Chondrocyte (in vitro differentiated cells): ENCODE measurements around the gene ALG9. TPM values are rescaled to one million over a fixed set of nuclear protein-coding genes. Genes with fewer than 3 reads are reported as not detected.

Experiments
- DNase-seq: peaks from one replicate; pipeline ENCODE4 v3.0.0; 2021; ENCODE audit warnings: mixed read lengths, low spot score
- H3K27ac Mint-ChIP-seq: one replicate; pipeline ENCODE4 v1.8.0; 2021; ENCODE audit warnings: mild to moderate bottlenecking, moderate library complexity, mixed read lengths; ENCODE audit not compliant: unreplicated experiment
- H3K27me3 Mint-ChIP-seq: 2 replicates; pipeline ENCODE4 v1.8.0; 2021; ENCODE audit warnings: low read depth, mixed read lengths
- H3K36me3 Mint-ChIP-seq: 2 replicates; pipeline ENCODE4 v1.8.0; 2021; ENCODE audit warnings: low read depth, mixed read lengths
- H3K4me1 Mint-ChIP-seq: 2 replicates; pipeline ENCODE4 v1.8.0; 2021; ENCODE audit warnings: low read depth, mild to moderate bottlenecking, mixed read lengths
- H3K4me3 Mint-ChIP-seq: one replicate; pipeline ENCODE4 v1.8.0; 2021; ENCODE audit warnings: mild to moderate bottlenecking, moderate library complexity, mixed read lengths; ENCODE audit not compliant: unreplicated experiment
- H3K9me3 Mint-ChIP-seq: 2 replicates; pipeline ENCODE4 v1.8.0; 2021; ENCODE audit warnings: low read depth, mixed read lengths
- total RNA-seq: library from RNA; stranded (reverse); gene quantifications from 3 replicates; pipeline ENCODE4 v1.2.1, GENCODE V29; 2021
- TF ChIP-seq, protein P1 (sequence below): fragments of 200-600 bp; sonication (generic); IDR thresholded peaks from 2 replicates; pipeline ENCODE4 v1.5.0; 2021; ENCODE audit warnings: antibody characterized with exemption, mild to moderate bottlenecking, moderate library complexity

Gene ALG9
- total RNA-seq, 1 donor from 2014 or later: 29.8 TPM

GRCh38 chr11:111846636-111847035 is 24.7 kb downstream of the ALG9 start:
- Mint-ChIP-seq H3K9me3 (no peaks in the 10 kb centered on the region), H3K27me3 (no peaks in the 10 kb centered on the region)

GRCh38 chr11:111846063-111846462 is 25.3 kb downstream of the ALG9 start:
- DNase-seq: no peak
- TF ChIP-seq, protein P1, sequence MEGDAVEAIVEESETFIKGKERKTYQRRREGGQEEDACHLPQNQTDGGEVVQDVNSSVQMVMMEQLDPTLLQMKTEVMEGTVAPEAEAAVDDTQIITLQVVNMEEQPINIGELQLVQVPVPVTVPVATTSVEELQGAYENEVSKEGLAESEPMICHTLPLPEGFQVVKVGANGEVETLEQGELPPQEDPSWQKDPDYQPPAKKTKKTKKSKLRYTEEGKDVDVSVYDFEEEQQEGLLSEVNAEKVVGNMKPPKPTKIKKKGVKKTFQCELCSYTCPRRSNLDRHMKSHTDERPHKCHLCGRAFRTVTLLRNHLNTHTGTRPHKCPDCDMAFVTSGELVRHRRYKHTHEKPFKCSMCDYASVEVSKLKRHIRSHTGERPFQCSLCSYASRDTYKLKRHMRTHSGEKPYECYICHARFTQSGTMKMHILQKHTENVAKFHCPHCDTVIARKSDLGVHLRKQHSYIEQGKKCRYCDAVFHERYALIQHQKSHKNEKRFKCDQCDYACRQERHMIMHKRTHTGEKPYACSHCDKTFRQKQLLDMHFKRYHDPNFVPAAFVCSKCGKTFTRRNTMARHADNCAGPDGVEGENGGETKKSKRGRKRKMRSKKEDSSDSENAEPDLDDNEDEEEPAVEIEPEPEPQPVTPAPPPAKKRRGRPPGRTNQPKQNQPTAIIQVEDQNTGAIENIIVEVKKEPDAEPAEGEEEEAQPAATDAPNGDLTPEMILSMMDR: no peak
- no peak overlapping the region for H3K27ac Mint-ChIP-seq
- peaks cover 11% of the 10 kb centered on the region for H3K36me3 Mint-ChIP-seq
- H3K4me1 Mint-ChIP-seq: peaks cover 27% of the 10 kb centered on the region
- no peaks in the 10 kb centered on the region for H3K27me3 Mint-ChIP-seq
- no peak overlapping the region for H3K4me3 Mint-ChIP-seq
- no peaks in the 10 kb centered on the region for H3K9me3 Mint-ChIP-seq

More at GRCh38 chr11:111846636-111847035, 24.7 kb downstream of the ALG9 start:
- DNase-seq: no peak
- TF ChIP-seq, protein P1: no peak
- no peak overlapping the region for H3K4me3 Mint-ChIP-seq
- H3K27ac Mint-ChIP-seq: no peak overlapping the region
- peaks cover 21% of the 10 kb centered on the region for H3K4me1 Mint-ChIP-seq
- peaks cover 11% of the 10 kb centered on the region for H3K36me3 Mint-ChIP-seq

DNA sequence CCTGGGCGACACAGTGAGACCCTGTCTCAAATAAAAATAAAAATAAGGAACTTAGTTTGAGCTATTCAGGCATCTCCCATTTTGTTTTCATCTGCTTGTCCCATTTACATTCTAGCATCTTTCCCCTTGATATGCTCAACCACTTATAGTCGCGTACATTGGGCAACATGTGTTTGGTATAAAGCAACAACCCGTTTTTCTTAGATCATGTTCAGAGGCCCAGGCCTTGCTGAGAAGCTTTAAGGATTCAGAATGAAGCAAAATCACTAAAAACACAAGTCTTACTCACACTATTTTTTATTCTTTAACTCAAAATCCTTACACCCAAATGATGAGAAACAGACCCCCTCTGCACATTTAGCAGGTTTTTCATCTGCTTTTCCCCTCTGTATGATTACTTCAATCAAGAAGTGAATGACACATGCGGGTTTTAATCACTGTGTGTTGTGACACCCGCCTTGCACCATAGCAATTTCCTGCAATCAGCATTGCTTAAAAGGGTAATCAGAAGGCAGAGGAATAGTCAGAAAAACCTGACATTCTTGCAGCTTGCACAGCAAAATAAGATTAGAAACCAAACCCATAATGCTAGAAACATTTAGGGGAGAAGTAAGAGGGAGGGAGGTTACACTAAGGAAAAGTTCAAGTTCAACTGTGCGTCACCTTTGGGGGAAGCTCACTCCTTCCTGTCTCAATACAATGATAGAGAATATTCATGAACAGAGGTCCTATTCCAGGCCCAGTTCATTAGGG is 25.9 kb downstream of the ALG9 start:
- Mint-ChIP-seq H3K27me3 (no peaks in the 10 kb centered on the region), H3K36me3 (peaks cover 11% of the 10 kb centered on the region), H3K4me1 (peaks cover 31% of the 10 kb centered on the region), H3K9me3 (no peaks in the 10 kb centered on the region), H3K4me3 (no peak overlapping the region), H3K27ac (no peak overlapping the region)
- TF ChIP-seq, protein P1: no peak
- DNase-seq: no peak

- no peaks in the 10 kb centered on the region for H3K9me3 Mint-ChIP-seq
- no peak for DNase-seq
- H3K4me3 Mint-ChIP-seq: no peak overlapping the region
- TF ChIP-seq, protein P1: no peak
- no peaks in the 10 kb centered on the region for H3K27me3 Mint-ChIP-seq
- H3K36me3 Mint-ChIP-seq: peaks cover 6% of the 10 kb centered on the region
- peaks cover 34% of the 10 kb centered on the region for H3K4me1 Mint-ChIP-seq
- H3K27ac Mint-ChIP-seq: no peak overlapping the region
These were observed 27.7 kb downstream of the ALG9 start for GRCh38 chr11:111843661-111844060.

DNA sequence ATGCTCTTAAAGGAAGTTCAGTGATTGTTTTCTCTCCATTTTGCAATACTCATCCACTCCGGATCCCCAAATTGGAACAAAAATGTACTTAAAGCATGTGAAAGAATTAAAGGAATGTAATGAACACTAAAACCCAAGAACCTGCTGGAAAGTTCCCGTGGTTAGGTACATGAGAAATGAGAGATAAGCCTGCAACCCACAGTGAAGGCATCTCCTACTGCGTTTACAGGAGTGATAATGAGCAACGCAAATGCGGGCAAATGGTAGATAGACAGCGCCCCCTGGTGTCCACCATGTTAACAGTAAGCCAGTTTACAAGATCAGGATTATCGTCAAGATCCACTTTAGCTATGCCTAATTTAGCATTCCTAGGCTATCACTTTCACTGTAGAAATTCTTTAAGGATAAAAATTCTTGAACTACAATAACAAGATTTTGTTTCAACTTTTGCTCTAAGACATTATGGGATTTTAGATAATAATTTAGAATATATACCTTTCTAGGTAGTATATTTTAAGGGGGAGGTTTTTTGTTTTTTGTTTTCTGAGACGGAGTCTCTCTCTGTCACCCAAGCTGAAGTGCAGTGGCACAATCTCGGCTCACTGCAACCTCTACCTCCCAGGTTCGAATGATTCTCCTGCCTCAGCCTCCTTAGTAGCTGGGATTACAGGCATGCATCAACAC is 29.9 kb downstream of the ALG9 start:
- H3K36me3 Mint-ChIP-seq: peaks cover 14% of the 10 kb centered on the region
- TF ChIP-seq, protein P1: peak; percentile 97
- no peaks in the 10 kb centered on the region for H3K27me3 Mint-ChIP-seq
- H3K9me3 Mint-ChIP-seq: no peaks in the 10 kb centered on the region
- H3K27ac Mint-ChIP-seq: peak overlapping the region; percentile 69
- H3K4me3 Mint-ChIP-seq: no peak overlapping the region
- peaks cover 20% of the 10 kb centered on the region for H3K4me1 Mint-ChIP-seq
- no peak for DNase-seq
